Mucosa of stomach (tissue), 1 donor: ENCODE results near the gene RTN4IP1.
A peak's percentile ranks its signal among the peaks of the same experiment; 100 is the strongest.

Experiments
- H3K27me3 ChIP-seq: one replicate; pipeline ENCODE4 v1.7.0; 2013; ENCODE audit warnings: mild to moderate bottlenecking, low read length; ENCODE audit not compliant: control insufficient read depth, insufficient read depth
- H3K36me3 ChIP-seq: one replicate; pipeline ENCODE4 v1.7.0; 2013; ENCODE audit warnings: low read length; ENCODE audit not compliant: control insufficient read depth, insufficient read depth
- H3K4me1 ChIP-seq: one replicate; pipeline ENCODE4 v1.7.0; 2013; ENCODE audit warnings: mild to moderate bottlenecking, low read length; ENCODE audit not compliant: control insufficient read depth, insufficient read depth
- H3K4me3 ChIP-seq: one replicate; pipeline ENCODE4 v1.7.0; 2013; ENCODE audit warnings: low read length
- H3K9ac ChIP-seq: one replicate; pipeline ENCODE4 v1.7.0; 2013; ENCODE audit warnings: mild to moderate bottlenecking, low read length, moderate library complexity
- H3K9me3 ChIP-seq: one replicate; pipeline ENCODE4 v1.7.0; 2013; ENCODE audit warnings: mild to moderate bottlenecking, low read length, moderate library complexity; ENCODE audit not compliant: control insufficient read depth
- donor health status: Pancreatic carcinoma.

Gene RTN4IP1

GRCh38 chr6:106629103-106629858 is at the start of gene RTN4IP1, which contains the start of gene QRSL1:
Gene RTN4IP1 (minus strand): TSS chr6:106629498. CDS start chr6:106629021, 477 bp downstream.
Gene QRSL1 (plus strand): TSS chr6:106629578. CDS start chr6:106629682, 104 bp downstream.
- Histone ChIP-seq H3K36me3 (no peaks in the 10 kb centered on the region), H3K9me3 (no peaks in the 10 kb centered on the region), H3K9ac (peak within 1 kb of the TSS; percentile 95), H3K4me3 (peak within 1 kb of the TSS; percentile 98), H3K27me3 (no peaks in the 10 kb centered on the region), H3K4me1 (no peaks in the 10 kb centered on the region)

GRCh38 chr6:106677282-106677681 is 48.0 kb upstream of the RTN4IP1 start:
- Histone ChIP-seq H3K4me3 (no peak overlapping the region), H3K4me1 (peaks cover 4% of the 10 kb centered on the region), H3K27me3 (no peaks in the 10 kb centered on the region), H3K36me3 (no peaks in the 10 kb centered on the region), H3K9ac (no peak overlapping the region), H3K9me3 (no peaks in the 10 kb centered on the region)

GRCh38 chr6:106674541-106675229 is 45.4 kb upstream of the RTN4IP1 start:
- H3K9me3 ChIP-seq = no peaks in the 10 kb centered on the region
- H3K9ac ChIP-seq = no peak overlapping the region
- peaks cover 4% of the 10 kb centered on the region for H3K4me1 ChIP-seq
- H3K36me3 ChIP-seq = no peaks in the 10 kb centered on the region
- no peaks in the 10 kb centered on the region for H3K27me3 ChIP-seq
- no peak overlapping the region for H3K4me3 ChIP-seq

GRCh38 chr6:106671651-106672050 is 42.4 kb upstream of the RTN4IP1 start:
- no peaks in the 10 kb centered on the region for H3K27me3 ChIP-seq

GRCh38 chr6:106670236-106670635 is 40.9 kb upstream of the RTN4IP1 start:
- H3K9me3 ChIP-seq = no peaks in the 10 kb centered on the region
- no peak overlapping the region for H3K4me3 ChIP-seq
- H3K27me3 ChIP-seq = no peaks in the 10 kb centered on the region
- H3K36me3 ChIP-seq = no peaks in the 10 kb centered on the region
- H3K9ac ChIP-seq = no peak overlapping the region
- H3K4me1 ChIP-seq = no peaks in the 10 kb centered on the region

More at GRCh38 chr6:106671651-106672050, 42.4 kb upstream of the RTN4IP1 start:
- Histone ChIP-seq H3K4me1 (no peaks in the 10 kb centered on the region), H3K9ac (no peak overlapping the region), H3K4me3 (no peak overlapping the region), H3K36me3 (no peaks in the 10 kb centered on the region), H3K9me3 (no peaks in the 10 kb centered on the region)

- H3K27me3 ChIP-seq = no peaks in the 10 kb centered on the region
- H3K4me1 ChIP-seq = no peaks in the 10 kb centered on the region
- H3K4me3 ChIP-seq = no peak overlapping the region
- H3K36me3 ChIP-seq = no peaks in the 10 kb centered on the region
- no peak overlapping the region for H3K9ac ChIP-seq
- H3K9me3 ChIP-seq = no peaks in the 10 kb centered on the region
Measured at GRCh38 chr6:106667022-106667402, 37.7 kb upstream of the RTN4IP1 start.

- Histone ChIP-seq H3K9me3 (no peaks in the 10 kb centered on the region), H3K27me3 (no peaks in the 10 kb centered on the region), H3K9ac (no peak overlapping the region), H3K4me1 (no peaks in the 10 kb centered on the region), H3K36me3 (no peaks in the 10 kb centered on the region), H3K4me3 (no peak overlapping the region)
Measured at GRCh38 chr6:106666282-106667021, 37.2 kb upstream of the RTN4IP1 start.

GRCh38 chr6:106662458-106662857 is 33.2 kb upstream of the RTN4IP1 start:
- Histone ChIP-seq H3K9ac (no peak overlapping the region), H3K27me3 (no peaks in the 10 kb centered on the region), H3K4me3 (no peak overlapping the region), H3K36me3 (no peaks in the 10 kb centered on the region), H3K4me1 (no peaks in the 10 kb centered on the region), H3K9me3 (no peaks in the 10 kb centered on the region)

GRCh38 chr6:106659859-106660258 is 30.6 kb upstream of the RTN4IP1 start:
- no peaks in the 10 kb centered on the region for H3K4me1 ChIP-seq
- H3K36me3 ChIP-seq = no peaks in the 10 kb centered on the region
- no peak overlapping the region for H3K9ac ChIP-seq
- no peak overlapping the region for H3K4me3 ChIP-seq
- H3K9me3 ChIP-seq = no peaks in the 10 kb centered on the region
- no peaks in the 10 kb centered on the region for H3K27me3 ChIP-seq

GRCh38 chr6:106658469-106658868 is 29.2 kb upstream of the RTN4IP1 start:
- Histone ChIP-seq H3K9ac (no peak overlapping the region), H3K27me3 (no peaks in the 10 kb centered on the region), H3K9me3 (no peaks in the 10 kb centered on the region), H3K4me1 (no peaks in the 10 kb centered on the region), H3K4me3 (no peak overlapping the region), H3K36me3 (no peaks in the 10 kb centered on the region)

- H3K9ac ChIP-seq = no peak overlapping the region
- no peaks in the 10 kb centered on the region for H3K27me3 ChIP-seq
- H3K36me3 ChIP-seq = no peaks in the 10 kb centered on the region
- H3K4me1 ChIP-seq = no peaks in the 10 kb centered on the region
- H3K4me3 ChIP-seq = no peak overlapping the region
- no peaks in the 10 kb centered on the region for H3K9me3 ChIP-seq
Measured at GRCh38 chr6:106648651-106649308, 19.5 kb upstream of the RTN4IP1 start.
